HG02970 (cell line): ENCODE results near the gene FOXK2.

Source experiments
- ATAC-seq: cut with Tn5 transposase; IDR thresholded peaks from one replicate; pipeline ENCODE4 v1.9.1; 2021; ENCODE audit warnings: mild to moderate bottlenecking, moderate library complexity, moderate number of reproducible peaks; ENCODE audit not compliant: unreplicated experiment, low FRiP score

Gene FOXK2

DNA sequence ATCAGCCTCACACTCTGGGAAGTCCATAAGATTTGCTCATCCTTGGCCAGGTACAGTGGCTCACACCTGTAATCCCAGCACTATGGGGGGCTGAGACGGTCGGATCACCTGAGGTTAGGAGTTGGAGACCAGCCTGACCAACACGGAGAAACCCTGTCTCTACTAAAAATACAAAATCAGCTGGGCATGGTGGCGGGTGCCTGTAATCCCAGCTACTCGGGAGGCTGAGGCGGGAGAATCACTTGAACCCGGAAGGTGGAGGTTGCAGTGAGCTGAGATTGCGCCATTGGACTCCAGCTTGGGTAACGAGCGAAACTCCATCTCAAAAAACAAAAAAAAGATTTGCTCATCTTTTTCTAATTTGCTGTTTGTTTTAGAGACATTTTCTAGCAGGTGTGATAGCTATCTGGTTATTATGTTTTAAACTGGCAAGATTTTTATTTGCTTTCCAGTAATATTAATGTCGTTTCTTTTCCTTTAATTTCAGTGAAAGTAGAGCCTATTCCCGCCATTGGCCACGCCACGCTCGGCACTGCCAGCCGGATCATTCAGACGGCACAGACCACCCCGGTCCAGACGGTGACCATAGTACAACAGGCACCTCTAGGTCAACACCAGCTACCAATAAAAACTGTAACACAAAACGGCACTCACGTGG is 67.2 kb downstream of the FOXK2 start:
- no peak for ATAC-seq

DNA sequence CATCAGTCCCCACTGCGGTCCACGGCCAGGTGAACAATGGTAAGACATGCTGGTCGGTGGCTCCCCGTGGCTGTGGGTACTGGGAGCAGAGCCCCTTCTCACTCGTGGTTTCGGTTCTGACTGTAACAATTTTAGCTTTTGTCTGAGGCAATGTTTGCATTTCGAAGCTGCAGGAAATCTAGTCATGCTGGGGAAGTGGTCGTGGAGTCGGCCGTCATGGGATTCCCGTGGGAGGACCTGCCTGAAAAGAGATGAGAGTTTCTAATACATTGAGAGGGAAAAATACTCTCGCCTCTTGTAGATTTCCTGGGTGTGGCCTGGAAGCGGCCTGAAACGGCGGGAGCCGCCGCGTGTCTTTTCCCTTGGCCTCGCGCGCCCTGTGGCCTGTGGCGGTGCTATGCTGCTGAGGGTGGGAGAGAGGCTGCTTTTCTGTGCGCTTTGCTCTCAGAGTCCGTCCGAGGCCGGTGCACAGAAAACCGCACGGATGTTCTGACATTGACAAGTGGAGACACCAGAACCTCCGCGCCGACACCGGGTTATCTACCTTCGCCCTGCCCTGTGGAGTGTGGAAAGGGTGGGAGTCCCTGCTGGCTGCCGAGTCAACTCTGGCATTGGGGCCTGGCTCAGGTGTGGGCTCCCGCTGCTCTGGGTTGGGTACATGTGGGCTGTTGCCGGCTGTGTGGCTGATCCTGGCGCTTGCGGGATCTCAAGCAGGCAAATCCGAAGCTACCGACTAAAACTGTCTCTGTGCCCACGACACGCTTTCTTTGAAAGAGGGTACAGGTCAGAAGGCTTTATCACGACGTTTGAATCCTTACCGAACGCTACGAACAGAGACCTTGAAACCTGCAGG is 67.9 kb downstream of the FOXK2 start:
- ATAC-seq = no peak

DNA sequence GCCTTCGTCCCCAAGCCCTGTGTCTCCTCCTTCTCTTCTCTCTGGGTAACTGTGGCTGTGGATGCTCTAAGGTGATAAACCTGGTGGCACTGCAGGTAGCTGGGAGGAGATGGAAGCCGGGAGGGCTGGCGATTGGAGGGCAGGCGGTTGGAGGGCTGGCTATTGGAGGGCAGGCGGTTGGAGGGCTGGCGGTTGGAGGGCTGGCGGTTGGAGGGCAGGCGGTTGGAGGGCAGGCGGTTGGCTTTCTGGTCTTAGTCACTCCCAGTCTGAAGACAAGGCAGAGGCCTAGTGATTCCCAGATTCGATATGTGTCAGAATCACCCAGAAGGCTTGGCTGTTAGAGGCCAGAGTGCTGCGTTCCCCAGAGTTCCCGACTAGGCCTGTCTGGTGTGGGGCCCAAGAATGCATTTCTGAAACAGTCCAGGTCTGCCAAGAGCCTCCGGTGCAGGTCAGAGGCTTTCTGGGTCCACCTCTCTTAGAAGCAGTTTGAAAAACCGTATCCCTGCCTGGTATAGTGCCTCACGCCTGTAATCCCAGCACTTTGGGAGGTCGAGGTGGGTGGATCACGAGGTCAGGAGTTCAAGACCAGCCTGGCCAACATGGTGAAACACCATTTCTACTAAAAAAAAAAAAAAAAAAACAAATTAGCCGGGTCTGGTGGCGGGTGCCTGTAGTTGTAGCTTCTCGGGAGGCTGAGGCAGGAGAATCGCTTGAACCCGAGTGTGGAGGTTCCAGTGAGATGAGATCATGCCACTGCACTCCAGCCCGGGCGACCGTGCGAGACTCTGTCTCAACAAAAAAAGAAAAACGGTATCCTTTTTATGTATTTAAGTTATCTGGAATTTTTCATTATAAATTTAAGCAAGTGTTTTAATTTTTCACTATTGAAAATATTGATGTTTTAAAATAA is 69.0 kb downstream of the FOXK2 start:
- no peak for ATAC-seq

DNA sequence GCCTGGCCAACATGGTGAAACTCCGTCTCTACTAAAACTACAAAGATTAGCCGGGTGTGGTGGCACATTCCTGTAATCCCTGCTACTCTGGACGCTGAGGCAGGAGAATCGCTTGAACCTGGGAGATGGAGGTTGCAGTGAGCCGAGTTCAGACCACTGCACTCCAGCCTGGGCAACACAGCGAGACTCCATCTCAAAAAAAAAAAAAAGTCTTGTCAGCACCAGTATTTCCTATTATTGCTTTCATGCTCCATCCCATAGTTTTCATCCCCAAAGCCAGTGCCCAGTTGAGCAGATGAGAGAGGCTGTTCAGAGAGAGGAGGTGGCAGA is 70.3 kb downstream of the FOXK2 start:
- ATAC-seq = no peak

DNA sequence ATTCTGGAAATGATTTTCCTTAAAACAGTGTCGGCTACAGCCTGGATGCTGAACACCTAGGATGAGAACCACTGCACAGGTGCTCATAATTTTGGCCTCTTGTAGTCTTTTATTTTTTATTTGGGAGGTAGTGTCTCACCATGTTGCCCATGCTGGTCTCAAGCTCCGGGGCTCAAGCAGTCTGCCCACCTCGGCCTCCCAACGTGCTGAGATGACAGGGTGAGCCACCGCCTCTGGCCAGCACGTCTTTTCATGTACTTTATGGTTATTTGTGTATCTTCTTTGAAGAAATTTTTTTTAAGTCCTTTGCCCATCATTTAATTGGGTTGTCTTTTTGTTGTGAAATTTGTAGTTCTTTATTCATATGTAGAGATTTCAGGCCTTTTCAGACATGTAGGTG is 70.7 kb downstream of the FOXK2 start:
- no peak for ATAC-seq

DNA sequence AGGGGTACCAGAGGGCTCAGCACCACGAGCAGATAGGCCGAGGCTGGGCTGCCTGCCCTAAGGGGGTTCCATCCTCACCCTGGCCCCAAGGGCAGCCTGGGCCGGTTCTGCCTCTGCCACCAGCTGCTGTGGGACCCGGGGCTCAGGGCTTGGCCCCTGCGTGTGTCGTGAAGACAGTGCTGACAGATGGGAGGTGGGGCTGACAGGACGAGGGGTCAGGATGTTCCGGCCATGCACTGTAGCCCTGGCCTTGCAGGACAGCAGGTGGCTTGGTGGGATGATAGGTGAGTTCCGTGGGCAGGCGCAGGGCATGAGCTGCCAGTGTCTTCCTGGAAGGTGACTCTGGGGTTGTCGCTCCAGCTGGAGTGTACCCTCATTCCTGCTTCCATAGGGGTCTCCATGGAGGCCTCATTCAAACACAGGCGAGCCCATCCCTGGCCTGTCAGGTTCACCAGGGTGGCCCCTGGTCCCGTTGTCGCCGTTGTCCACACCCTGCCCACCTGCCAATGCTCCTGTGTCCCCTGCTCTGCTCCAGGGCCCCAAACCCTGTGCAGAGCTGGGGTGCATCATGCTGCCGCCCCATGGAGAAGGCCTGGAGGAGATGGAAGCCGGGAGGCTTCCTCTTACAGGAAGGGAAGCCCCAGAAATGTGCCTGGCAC is 71.5 kb downstream of the FOXK2 start:
- ATAC-seq = no peak

DNA sequence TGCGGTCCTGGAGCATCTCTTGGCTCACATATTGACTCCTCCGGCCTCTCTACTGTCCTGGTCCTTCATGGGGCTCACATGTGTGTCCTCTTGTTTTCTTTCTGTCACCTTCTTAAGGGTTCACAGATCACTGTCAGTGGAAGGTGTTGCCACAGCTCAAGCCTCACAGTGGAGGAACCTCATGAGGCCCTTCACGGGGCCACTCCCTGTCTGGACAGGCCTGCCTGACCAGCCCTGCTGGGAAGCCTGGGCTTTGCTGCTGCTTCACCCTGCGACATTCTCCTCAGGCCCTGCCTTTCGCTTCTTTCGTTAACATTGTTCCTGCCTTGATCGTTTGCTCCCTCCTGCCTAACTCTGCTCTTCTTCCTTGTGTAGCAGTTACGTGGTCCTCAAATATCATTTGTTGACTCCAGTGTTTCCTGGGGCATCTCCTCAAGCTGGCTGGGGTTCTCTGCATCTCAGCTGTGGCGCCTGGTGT is 72.8 kb downstream of the FOXK2 start:
- ATAC-seq = no peak

DNA sequence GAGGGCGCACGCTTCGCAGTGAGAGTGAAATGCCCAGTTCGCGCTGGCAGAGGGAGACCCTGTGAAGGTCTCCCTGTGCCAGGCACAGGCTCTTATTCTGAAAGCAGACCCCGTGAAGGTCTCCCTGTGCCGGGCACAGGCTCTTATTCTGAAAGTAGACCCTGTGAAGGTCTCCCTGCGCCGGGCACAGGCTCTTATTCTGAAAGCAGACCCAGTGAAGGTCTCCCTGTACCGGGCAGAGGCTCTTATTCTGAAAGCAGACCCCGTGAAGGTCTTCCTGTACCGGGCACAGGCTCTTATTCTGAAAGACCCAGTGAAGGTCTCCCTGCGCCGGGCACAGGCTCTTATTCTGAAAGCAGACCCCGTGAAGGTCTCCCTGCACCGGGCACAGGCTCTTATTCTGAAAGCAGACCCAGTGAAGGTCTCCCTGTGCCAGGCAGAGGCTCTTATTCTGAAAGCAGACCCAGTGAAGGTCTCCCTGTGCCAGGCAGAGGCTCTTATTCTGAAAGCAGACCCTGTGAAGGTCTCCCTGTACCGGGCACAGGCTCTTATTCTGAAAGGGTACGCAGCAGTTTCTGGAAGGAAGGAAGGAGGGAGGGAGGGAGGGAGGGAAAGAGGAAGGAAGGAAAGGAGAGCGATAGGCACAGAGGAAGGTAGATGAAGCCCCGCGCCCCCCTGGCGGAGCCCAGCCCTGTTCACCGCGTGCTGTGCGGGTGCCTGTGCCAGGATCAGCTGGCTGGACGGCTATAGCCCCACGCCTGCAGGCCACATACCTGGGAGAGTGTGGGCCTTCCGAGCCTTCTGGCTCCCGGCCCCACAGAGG is 73.4 kb downstream of the FOXK2 start:
- no peak for ATAC-seq

DNA sequence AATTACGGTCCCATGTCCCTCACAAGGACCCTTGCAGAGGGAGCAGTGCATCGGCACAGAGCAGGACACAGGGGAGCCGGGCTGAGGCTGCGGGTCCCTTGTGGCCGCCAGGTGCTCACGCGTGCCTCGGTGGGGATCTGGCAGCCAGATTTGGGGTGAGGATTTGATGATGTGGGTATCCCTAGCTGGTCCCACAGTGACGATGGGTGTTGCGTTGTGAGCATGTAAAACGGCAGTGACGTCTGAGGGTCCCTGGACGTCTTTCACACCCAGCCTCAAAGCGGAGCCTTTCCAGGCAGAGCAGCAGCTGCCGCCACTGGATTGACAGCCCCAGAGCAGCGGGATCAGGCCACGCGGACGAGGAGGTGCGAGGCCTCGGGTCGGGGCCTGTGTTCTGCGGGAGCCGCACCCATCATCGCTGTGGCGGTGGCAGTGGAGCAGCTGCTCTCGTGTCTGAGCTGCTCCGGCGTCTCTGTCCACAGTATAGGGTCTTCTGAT is 74.1 kb downstream of the FOXK2 start:
- no peak for ATAC-seq

DNA sequence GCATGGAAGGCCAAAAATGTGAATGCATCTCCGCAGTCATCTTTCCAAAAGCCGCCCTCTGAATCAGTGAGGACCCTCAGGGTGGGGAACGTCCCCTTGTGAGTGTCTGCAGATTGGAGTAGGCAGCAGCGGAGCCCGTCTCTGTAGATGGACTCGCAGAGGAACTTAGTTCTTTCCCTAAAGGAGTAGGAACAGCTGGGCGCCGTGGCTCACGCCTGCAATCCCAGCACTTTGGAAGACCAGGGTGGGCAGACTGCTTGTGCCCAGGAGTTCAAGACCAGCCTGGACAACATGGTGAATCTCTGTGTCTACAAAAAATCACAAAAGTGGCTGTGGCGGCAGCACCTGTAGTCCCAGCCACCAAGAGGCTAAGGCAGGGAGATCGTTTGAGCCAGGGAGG is 75.0 kb downstream of the FOXK2 start:
- ATAC-seq = no peak

DNA sequence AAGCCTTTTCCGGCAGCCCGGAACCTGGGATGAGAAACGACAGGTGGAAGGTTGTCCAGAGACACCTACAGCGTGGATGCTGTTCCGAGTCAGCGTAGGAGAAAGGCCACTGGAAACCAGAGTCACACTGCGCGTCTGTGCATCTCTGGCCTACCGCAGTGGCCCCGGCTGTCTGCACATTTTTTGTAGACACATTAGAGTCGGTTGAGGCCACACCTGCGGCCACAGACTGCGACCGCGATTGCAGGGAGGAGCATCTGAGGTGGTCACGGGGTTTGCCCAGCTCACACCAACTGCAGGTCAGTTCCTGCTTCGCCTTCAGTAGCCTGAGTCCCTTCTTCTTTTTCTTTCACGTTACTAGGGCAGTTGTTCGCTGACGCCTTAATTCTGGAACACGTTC is 76.4 kb downstream of the FOXK2 start:
- no peak for ATAC-seq

DNA sequence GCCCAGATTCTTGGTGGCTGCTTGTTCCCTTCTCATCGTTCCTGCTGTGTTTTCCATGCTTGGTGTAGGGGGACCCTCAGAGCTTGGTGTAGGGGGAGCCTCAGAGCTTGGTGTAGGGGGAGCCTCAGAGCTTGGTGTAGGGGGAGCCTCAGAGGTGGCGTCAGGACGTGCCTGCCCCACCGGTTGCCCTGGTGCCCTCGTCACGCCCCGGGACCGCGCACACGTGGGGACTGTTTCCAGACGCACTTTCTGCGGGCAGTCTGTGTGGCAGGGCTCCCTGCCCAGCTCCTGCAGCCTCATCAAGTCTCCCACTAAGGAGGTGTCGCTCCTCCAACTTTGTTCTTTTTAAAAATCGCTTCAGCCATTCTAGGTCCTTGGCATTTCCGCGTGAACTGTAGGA is 76.8 kb downstream of the FOXK2 start:
- ATAC-seq = no peak

DNA sequence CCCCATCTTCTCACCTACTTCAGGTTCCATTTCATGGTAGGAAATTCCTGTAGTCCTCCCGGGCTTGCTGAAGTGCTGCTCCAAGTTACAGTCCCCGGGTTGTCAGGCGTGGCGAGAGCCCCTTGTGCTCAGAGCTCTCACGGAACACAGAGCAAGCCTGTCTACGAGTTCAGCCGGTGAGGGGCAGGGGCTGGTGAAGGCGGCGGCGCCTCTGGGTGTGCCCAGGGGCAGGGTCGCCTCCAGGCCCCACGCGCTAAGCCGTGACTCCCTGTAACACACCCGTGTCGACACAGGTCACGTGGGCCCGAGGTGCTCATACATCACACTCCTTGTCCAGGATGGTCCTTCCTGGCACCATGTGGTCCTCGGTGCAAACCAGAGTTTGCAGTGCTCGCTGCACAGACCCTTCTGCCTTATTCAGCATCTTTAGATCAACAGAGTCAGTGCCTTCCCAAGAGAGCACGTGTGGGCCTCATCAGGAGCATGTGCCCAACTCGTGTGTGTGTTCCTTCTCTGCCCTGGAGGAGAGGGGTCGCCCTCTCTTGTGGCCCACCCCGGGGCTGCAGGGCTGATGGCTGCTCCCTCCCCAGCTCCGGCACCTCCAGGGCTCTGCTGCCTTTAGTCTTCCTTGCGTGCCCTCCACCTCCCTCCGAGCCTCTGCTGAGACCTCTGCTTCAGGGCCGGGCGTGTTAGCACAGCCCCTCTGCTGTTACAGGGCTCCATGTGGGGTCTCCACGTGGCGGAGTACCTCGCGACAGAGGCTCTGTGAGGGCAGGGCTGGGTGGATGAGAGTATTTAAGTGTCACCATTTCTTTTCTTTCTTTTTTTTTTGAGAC is 77.5 kb downstream of the FOXK2 start:
- ATAC-seq = no peak

DNA sequence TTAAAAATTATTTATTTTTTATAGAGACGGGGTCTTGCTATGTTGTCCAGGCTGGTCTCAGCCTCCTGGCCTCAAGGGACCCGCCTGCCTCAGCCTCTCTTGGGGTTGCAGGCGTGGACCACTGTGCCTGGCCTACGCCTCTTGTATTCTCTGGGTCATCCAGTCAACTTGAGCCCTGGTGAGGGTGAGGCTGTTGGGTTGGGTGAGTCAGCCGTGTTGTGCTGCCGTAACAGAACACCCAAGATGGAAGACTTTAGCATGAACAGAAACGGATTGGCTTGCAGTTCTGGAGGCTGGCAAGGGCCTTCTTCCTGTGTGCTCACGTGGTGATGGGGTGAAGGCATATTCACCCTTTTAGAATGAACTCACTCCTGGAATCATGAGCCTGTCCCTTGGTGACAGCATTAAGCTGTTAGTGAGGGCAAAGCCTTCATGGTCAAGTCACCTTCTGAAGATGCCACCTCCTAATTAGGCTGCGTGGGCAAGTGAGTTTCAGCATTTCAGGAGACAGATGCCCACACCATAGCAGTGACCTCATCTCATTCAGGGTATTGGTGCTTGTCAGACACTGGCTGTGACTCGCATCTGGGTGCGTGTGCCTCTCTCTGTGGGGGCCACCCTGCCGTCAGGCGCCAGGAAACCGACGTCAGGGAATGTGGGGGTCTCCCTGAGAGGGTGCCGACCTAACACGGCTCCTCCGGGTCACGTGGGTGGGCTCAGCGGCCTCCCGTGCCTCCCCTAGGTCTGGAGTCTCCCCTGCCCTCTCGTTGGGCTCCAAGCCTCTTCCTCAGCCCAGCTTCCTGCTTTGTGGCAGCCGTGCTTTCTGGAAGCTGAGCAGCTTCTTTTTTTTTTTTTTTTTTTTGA is 79.0 kb downstream of the FOXK2 start:
- no peak for ATAC-seq

DNA sequence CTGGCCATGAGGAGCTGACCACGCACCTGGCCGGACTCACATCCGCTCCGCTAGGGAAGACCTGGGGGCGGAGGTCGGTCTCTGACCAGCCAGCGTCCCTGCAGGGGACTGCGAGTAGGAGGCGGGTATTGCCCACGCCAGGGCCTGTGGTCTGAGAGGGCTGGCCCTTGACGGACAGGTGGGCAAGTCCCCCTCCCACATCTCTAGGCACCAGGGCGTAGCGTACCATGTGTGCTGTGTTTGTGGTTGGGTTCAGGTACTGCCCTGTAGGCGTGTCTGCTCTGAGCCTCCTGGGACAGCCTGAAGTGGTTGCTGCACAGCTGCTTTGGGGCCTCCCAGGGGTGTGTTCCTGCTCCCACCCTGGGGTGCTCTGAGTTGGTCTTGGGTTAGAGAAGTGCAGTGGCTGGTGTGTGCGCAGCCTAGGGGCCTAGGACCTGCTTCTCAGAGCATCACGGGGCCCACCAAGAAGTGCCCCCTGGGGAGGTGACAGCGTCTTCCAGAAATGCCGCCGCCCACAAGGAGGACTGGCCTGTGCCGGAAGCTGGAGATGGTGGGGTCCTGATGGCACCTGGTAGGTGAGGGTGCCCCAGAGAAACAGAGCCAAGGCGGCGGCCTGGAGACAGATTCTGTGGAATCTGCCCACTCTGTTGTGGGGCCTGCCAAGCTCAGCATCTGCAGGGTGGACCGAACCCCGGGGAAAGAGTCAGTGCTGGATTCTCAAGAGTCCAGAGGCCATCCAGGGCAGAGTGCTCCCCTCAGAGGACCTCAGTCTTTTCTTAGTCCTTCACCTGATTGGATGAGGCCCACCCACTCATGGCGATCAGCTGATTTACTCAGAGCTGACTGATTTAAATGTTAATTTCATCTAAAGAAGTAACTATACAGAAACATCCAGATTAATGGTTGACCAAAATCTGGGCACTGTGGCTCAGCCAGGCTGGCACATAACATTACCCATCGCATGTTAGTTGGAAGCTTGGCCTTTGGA is 80.4 kb downstream of the FOXK2 start:
- ATAC-seq = no peak

DNA sequence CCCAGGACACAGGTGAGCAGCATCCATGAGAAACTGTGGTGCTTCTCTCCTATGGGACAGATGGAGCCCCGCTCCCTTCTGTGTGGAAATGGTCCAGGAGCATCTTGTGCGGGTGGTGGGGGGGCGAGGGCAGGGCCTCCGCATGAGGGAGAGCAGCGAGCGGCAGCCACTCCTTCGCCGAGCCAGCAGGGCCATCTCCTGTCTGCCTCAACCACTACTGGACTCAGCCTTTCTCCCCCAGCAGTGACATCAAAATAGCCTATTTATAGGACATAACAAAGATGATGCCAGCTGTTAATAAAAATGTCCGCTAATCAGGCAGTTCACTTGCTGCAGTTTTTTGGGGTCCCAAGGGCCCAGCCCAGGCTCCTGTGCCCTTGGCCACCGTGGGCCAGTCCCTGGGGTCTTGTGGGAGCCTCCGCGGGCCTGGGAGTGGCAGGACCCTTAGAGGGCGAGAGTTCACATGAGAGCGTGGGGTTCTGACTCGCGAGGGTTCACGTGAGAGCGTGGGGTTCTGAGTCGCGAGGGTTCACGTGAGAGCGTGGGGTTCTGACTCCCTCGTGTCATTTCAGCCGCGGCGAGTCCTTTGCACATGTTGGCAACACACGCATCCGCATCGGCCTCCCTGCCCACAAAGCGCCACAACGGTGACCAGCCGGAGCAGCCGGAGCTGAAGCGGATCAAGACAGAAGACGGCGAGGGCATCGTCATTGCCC is 81.4 kb downstream of the FOXK2 start:
- no peak for ATAC-seq
